Gastrocnemius medialis (tissue), 4 donors: ENCODE measurements around the gene CELF3. TPM values are rescaled to one million over a fixed set of nuclear protein-coding genes. Genes with fewer than 3 reads are reported as not detected.

ENCODE experiments used
- ATAC-seq, 2 donors: fragments of 150-250 bp; one replicate each; pipeline ENCODE4 v1.9.1; 2016
- DNase-seq, 2 donors: peaks; one replicate each; pipeline ENCODE4 v3.0.0-alpha.2; 2019
- H3K27ac ChIP-seq, 4 donors: fragments of 200-600 bp; sonication (generic); 1 replicate in 1 of 4; 2 replicates in 3 of 4; pipeline ENCODE4 v1.5.1; 2016 to 2018; ENCODE audit warnings: mild to moderate bottlenecking in 2 of 4, moderate library complexity in 1 of 4
- H3K27me3 ChIP-seq, 3 donors: fragments of 200-600 bp; sonication (generic) in 2 of 3; 1 replicate in 1 of 3; 2 replicates in 2 of 3; pipeline versions ENCODE4 v1.5.1 to v1.6.0; 2016 to 2019; ENCODE audit warnings: mild to moderate bottlenecking in 1 of 3, moderate library complexity in 1 of 3
- H3K36me3 ChIP-seq, 2 donors: fragments of 200-600 bp; sonication (generic) in 1 of 2; one replicate each; pipeline ENCODE4 v1.5.1; 2017 to 2018
- H3K4me1 ChIP-seq, 2 donors: fragments of 200-600 bp; sonication (generic) in 1 of 2; one replicate each; pipeline ENCODE4 v1.5.1; 2016 to 2017; ENCODE audit warnings: mild to moderate bottlenecking in 2 of 2
- H3K4me3 ChIP-seq, 4 donors: fragments of 200-600 bp; sonication (generic) in 3 of 4; 1 replicate in 1 of 4; 2 replicates in 3 of 4; pipeline ENCODE4 v1.5.1; 2016 to 2019; ENCODE audit warnings: mild to moderate bottlenecking in 2 of 4
- H3K9me3 ChIP-seq, 3 donors: fragments of 200-600 bp; sonication (generic) in 2 of 3; 1 replicate in 1 of 3; 2 replicates in 2 of 3; pipeline ENCODE4 v1.5.1; 2016 to 2019
- CTCF ChIP-seq, 5 experiments: fragments of 450-650 bp in 3 of 5; fragments of 200-600 bp in 2 of 5; sonication (generic) in 2 of 5; IDR thresholded peaks in 4 of 5; conservative IDR thresholded peaks in 1 of 5; 1 replicate in 4 of 5; 2 replicates in 1 of 5; pipeline ENCODE4 v1.5.1; 2016 to 2019; ENCODE audit warnings: antibody characterized with exemption in 5 of 5, mild to moderate bottlenecking in 3 of 5, moderate library complexity in 3 of 5
- POLR2A ChIP-seq, 2 donors: fragments of 450-650 bp; IDR thresholded peaks; one replicate each; pipeline ENCODE4 v1.6.1; 2017; ENCODE audit warnings: antibody characterized with exemption in 2 of 2, mild to moderate bottlenecking in 2 of 2, moderate library complexity in 2 of 2
- in situ Hi-C, 4 donors: fragments of 200-750 bp; cut with MboI; loops; one replicate each; pipeline versions ENCODE4 v1.15.0 to v1.8.0; 2017; ENCODE audit warnings: low sequenced_read_pairs in 4 of 4
- intact Hi-C: fragments of 100-400 bp; cut with DNase I; formaldehyde crosslinking; loops from one replicate; pipeline ENCODE4 v1.15.1; 2023; ENCODE audit warnings: low total_unique reads
- total RNA-seq, 4 donors: library from RNA; depleted of rRNA; stranded (reverse); fragments of >200 nt; gene quantifications; one replicate each; pipeline versions ENCODE4 v1.1.0 to v1.2.3, GENCODE V29; 2016

Gene CELF3
- total RNA-seq, 4 donors from 2014 or later, result not detected

DNA sequence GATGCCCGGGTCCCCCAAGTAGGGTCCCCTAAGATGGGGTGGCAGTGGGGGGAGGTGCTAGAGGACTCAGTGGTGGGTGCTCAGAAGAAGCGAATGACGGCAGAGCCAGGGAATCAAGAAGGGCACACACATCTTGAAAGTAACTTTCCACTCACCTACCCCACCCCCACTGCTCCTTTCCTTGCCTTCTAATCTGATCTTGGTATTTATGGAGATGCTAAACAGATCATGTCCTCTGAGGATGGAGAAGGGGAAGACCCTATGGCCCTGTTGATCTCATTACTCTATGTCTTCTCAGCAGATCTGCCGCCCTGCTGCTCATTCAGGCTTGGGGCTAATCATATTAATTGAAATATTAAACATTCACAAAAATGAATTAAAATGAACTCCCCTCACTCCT, 2.1 kb upstream of the CELF3 start:
- Histone ChIP-seq H3K9me3 (no peaks in the 10 kb centered on the region), H3K36me3 (no peaks in the 10 kb centered on the region), H3K27ac (no peak overlapping the region), H3K4me3 (no peak overlapping the region), H3K27me3 (peaks cover 13 to 28% (median 23%) of the 10 kb centered on the region in 3 donors), H3K4me1 (peaks cover 8 to 20% of the 10 kb centered on the region in 2 donors)
- TF ChIP-seq CTCF (IDR thresholded peaks at IDR 0.05 in 4 of 5, conservative IDR thresholded peaks at IDR 0.05 in 1 of 5), result no peak
- no peak for TF ChIP-seq POLR2A (IDR thresholded peaks at IDR 0.05)
- in situ Hi-C loops, result no loop called here
- DNase-seq, result no peak
- ATAC-seq, result no peak
- intact Hi-C loops, result no loop called here

- H3K4me3 ChIP-seq, result no peak overlapping the region
- intact Hi-C loops, result no loop called here
- H3K36me3 ChIP-seq, result no peaks in the 10 kb centered on the region
- TF ChIP-seq CTCF (IDR thresholded peaks at IDR 0.05 in 4 of 5, conservative IDR thresholded peaks at IDR 0.05 in 1 of 5), result no peak
- no peak for TF ChIP-seq POLR2A (IDR thresholded peaks at IDR 0.05)
- DNase-seq (no peak), ATAC-seq (no peak)
- in situ Hi-C loops, result no loop called here
- peaks cover 8 to 20% of the 10 kb centered on the region in 2 donors for H3K4me1 ChIP-seq
- peaks cover 13 to 28% (median 23%) of the 10 kb centered on the region in 3 donors for H3K27me3 ChIP-seq
- H3K27ac ChIP-seq, result no peak overlapping the region
- no peaks in the 10 kb centered on the region for H3K9me3 ChIP-seq
These were observed 1.4 kb upstream of the CELF3 start for GRCh38 chr1:151718011-151718431.

- in situ Hi-C loops, result no loop called here
These were observed 219 bp downstream of the CELF3 start for GRCh38 chr1:151716405-151716762.

GRCh38 chr1:151715726-151716404, 738 bp downstream of the CELF3 start:
- no peaks in the 10 kb centered on the region for H3K9me3 ChIP-seq
- no peak overlapping the region for H3K4me3 ChIP-seq
- in situ Hi-C loops (no loop called here), intact Hi-C loops (no loop called here)
- peaks cover 13 to 28% (median 23%) of the 10 kb centered on the region in 3 donors for H3K27me3 ChIP-seq
- no peak overlapping the region for H3K27ac ChIP-seq
- no peak for DNase-seq
- no peaks in the 10 kb centered on the region for H3K36me3 ChIP-seq
- peaks cover 0 to 13% of the 10 kb centered on the region in 2 donors for H3K4me1 ChIP-seq
- ATAC-seq, result no peak
- TF ChIP-seq CTCF (IDR thresholded peaks at IDR 0.05 in 4 of 5, conservative IDR thresholded peaks at IDR 0.05 in 1 of 5) (no peak), POLR2A (IDR thresholded peaks at IDR 0.05) (no peak)

More at GRCh38 chr1:151716405-151716762, 219 bp downstream of the CELF3 start:
- H3K9me3 ChIP-seq, result no peaks in the 10 kb centered on the region
- intact Hi-C loops, result no loop called here
- TF ChIP-seq POLR2A (IDR thresholded peaks at IDR 0.05), result no peak
- no peak for TF ChIP-seq CTCF (IDR thresholded peaks at IDR 0.05 in 4 of 5, conservative IDR thresholded peaks at IDR 0.05 in 1 of 5)
- DNase-seq (no peak), ATAC-seq (no peak)
- peaks cover under 1 to 13% of the 10 kb centered on the region in 2 donors for H3K4me1 ChIP-seq
- H3K27me3 ChIP-seq, result peaks cover 13 to 28% (median 23%) of the 10 kb centered on the region in 3 donors
- no peak overlapping the region for H3K27ac ChIP-seq
- no peaks in the 10 kb centered on the region for H3K36me3 ChIP-seq
- no peak overlapping the region for H3K4me3 ChIP-seq
